ENCODE measurements around the gene CCKAR.

CCKAR gene

DNA sequence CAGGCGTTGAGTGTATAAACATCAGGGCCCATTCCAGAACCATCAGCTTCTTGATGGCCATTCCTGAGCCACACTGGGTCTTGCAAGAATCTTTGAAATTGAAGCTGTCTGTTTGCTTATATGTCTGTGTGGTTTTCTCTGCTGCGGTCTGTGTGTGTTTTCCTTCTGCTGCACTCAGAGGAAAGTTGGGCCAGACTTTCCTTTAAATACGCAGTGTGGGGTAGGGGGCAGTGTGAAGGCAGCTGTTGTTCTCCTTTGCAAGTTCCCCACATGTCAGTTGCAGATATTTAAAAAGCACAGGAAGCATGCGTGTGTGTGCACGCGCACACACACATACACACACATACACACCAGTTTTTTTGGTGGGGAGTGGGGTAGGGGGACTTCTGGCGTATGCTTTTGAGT lies 32.1 kb downstream of the CCKAR start:
- no peak for FAIRE-seq

DNA sequence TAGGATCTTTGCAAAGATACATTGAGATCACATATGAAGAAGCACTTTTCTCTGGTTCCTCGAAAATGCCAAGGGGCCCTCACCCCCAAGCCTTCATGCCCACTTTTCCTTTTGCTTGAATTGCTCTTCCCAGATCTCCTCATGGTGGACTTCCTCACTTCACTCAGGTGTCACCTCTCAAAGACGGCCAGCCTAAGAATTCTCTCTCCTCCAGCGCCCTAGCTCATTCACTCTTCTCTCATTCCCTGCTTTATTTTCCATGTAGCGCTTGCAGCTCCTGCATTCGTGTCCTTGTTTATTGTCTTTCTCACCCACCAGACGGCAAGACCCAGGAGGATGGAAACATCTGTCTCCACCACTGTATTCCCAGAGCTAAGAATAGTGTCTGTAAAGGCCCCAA lies 32.9 kb downstream of the CCKAR start:
- FAIRE-seq: no peak

DNA sequence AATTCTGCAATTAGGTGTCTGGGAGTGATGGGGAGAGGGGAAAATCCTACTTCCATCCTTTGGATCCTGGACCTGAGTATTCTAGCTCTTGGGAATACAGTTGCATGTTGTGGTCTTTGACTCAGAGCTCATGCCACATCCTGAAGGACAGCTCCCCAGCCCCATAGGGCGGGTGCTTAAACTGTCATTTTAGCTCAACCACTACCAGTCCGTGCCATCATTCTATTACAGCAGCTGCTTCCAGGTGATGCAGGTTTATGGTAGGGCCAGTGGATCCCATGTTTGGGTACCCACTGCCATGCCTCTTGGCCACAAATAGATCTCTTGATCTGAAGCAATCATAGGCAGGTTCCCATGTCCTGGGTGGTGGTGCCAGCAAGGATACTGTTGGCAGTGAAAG lies 34.7 kb downstream of the CCKAR start:
- no peak for FAIRE-seq

DNA sequence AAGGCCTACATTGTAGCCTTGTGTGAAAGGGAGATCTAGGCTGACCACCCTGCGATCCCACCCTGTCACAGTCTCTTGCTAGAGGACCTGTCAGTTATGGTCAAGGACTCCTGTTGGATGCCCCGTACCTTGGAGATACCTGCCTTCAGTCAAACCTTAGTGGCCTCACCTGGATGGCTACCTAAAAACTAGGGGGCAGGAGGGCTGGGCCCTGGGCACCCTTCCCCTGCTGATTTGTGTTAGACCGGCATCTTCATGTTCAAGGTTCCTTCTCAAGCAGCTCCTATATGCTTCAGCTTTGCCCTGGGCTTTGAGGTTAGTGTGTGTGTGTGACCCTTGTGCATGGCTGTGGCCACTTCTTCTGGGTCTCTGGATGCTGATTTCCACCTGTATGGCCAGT lies 35.3 kb downstream of the CCKAR start:
- FAIRE-seq: no peak

DNA sequence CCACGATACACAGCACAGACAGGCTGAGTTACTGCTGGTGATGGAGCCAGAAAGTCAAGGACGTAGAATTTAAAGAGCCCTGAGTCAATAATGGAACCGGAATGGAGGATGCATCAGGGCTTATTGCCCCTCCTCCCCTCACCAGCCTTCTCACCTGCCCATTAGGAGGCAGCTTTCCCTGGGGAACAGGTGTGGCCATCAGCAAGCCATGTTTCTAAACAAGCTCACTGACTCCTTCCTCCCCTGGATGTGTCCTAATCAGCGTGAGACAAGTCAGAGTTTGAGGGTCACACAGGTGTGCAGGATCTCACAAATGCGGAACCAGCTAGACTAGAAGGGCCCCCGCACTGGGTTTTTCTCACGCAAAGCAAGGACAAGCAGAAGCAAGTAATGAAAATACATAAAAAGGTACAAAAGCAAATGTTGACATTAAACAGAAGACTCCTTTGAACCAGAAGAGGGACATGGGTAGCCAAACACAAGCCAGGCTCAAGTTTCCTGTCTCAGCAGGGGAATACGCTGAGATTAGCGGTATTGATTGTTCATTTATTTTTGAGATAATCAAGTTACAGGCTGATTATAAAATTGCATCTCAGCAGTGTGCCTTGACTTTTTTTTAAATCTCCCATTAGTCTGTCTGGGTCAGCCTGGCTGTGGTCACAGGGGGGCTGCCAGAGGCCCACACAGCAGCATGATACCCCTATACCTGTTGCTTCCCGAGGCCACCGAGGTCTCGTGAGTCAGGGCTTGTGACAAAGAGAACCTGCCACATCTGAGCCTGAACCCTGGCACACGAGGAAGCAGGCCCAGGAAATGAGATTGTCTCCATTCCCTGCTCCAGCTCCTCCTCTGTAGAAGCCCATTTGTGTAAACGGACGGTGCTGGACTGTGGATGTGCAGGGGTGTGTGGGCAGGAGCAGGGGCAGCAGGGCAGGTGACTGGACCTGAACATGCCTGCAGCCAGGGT lies 37.4 kb downstream of the CCKAR start:
- no peak for FAIRE-seq

DNA sequence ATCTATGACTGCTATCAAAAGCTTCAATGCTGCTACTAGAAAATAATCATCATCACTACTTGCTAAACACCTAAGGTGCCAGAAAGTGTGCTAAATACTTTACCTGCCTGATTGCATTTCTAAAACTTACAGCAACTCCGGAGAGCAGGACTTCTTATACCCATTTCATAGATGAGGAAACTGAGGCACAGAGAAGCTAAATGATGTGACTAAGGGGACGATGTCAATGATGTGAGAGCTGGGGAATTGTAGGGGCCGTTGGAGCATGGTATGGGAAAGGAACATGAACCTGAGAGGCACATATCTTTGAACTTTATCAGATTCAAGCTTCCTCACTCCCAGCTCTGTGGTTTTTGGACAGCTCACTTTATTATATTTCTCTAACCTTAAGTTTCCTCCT lies 38.7 kb downstream of the CCKAR start:
- FAIRE-seq: no peak

DNA sequence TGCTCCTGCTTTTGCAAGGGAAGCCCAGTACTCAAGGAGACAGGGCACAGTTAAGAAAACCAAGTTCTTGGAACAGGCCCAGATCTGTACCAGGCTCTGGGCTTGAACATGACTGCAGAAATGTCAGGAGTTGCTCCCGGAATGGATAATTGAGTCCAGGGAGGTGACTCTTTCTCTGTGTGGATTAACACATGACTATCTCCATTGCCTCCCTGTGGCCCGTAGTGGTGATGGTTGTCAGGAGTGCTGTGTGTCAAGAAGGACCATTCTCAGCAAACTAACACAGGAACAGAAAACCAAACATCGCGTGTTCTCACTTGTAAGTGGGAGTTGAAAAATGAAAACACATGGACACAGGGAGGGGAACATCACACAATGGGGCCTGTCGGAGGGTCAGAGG lies 39.9 kb downstream of the CCKAR start:
- FAIRE-seq: no peak

DNA sequence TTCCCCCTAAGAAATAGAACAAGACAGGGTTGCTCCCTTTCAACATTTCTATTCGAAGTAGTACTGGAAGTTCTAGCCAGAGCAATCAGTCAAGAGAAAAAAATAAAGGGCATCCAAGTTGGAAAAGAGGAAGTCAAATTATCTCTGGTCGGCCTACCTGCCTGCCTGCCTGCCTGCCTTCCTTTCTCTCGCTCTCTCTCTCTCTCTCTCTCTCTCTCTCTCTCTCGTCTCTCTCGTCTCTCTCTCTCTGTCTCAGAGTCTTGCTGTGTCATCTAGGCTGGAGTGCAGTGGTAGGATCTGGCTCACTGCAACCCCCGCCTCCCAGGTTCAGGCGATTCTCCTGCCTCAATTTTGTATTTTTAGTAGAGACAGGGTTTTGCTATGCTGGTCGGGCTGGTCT lies 42.9 kb downstream of the CCKAR start:
- FAIRE-seq: no peak

DNA sequence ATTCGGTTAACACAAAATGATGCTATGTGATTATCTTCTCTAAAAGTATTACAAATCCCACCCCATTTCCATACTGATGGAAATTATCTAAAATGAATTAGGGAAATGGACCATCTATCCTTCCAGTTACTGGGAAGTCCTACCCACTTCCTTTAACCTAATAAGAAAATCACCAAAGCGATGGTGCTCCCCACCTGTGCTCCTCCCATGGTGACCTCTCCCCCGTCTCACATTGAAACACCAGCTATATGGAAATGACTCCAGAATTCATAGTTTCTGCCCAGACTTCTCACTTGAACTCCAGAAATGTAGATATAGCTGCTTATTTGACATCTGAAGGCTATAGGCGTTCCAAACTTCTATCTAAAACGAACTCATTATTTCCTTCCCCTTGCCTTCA lies 48.5 kb downstream of the CCKAR start:
- FAIRE-seq: no peak

DNA sequence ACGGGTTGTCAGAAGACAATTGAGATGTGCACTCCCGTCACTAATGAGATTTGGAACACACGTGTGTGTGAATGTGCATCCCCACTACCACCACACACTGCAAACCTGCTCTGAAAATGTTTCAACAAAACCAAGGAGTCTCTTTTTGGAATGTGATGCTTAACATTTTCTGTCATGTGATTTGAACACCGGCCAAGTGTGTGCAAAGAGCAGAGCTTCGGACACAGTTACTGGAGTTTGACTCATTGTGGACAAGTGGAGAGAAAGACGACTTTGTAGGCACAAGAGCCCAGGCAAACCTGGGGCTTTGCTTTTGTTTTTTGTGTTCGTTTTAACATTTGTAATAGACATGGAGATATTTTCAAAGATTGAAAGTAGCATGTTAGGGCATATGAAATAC lies 49.2 kb downstream of the CCKAR start:
- FAIRE-seq: no peak

DNA sequence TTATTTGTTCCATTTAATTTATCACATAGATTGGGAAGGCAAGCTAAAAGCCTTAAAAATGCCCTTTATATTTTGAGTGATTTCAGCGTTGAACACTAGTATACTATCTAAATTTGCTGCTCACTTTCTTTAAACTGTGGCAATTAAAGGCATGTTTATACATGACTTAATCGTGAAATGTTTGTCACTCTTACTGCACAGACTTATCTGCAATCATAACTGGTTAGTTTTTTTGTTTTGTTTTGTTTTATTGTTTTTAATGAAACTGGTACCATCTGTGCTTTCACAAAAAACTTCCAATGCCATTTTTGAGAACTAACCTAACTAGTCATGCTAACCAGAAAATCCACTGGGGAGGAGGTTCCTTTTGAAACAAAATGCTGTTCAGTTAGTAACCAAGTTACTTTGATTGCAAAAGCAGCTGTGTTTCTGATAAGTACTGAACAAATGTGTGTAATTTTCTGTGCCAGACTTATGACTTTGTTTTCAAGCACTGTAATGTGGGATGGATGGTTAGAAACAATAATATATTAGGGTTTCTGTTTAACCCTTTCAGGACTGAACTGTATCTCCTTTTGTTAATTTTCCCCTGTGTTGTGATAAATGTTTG lies 56.1 kb downstream of the CCKAR start:
- FAIRE-seq: no peak

DNA sequence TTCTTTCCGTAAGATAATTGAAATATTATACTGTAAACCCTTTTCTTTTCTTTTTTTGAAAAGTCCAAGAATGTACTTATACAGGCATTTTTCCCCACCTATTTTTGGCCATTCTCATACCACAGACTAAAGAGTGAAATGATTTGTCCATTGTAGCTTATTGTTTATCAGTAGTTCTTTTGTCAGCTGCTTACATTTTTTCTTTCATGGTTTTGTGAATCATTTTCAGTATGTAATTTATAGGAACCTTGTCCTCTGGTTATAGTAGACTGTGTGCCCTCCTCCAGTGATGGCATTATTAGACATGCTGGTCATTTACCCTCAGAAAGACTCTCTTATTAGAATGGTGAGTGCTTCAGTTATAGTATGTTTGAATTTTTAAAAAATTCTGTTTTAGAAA lies 56.7 kb downstream of the CCKAR start:
- no peak for FAIRE-seq

DNA sequence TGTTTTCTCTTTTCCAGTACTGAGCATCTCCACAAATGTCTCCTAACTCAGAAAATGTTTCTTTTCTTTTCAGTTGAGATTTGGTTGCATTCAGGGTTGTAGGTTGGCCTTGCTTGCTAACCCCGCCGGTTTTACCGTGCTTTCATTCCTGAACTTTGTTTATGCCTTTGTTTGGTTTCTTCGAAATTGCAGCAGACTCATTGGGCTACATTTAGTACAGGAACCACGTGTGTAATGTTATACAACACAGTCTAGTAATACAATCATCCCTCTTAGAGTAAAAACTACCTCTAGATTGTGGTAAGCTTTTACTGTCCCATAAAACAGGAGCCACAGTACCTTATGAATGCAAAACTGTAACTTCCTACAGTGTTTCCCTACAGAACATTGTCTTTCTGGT lies 57.9 kb downstream of the CCKAR start:
- no peak for FAIRE-seq

DNA sequence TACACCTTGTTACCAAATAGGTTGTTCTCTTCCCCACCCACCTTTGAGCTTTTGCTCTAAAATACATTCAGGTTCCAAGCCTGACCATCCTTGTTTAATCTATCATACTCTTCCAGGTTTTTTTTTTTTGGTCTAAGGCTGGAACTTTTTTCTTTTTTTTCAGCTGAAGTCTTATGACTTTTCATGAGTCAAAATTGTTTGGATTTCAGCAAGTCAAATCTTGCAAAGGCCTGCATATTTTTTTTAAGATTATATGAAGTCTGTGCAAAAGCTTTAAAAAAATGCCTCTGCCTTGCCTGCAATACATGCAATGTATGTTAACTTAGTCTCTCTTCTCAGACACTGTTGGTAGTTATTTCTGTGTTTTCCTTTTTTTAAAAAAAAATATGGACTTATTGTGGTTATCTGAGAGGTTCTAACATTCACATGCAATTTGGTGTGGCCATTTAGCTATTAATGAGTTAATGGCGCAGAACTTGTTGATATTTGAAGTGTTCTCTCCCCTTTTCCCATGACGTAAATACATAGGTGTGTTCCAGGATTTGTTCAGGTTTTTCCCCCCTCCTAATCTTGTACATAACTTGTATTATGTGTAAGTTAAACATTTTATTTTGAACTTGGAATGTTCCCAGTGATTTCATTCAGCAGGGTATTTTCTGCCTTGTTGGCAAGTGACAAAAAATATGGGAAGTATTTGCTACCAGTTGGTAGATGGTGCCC lies 58.7 kb downstream of the CCKAR start:
- no peak for FAIRE-seq
